GM13976 (cell line): Measurements from ENCODE around the gene STAC3.

Source experiments
- DNase-seq: peaks from one replicate; pipeline ENCODE4 v3.0.0; 2012; ENCODE audit warnings: low spot score
- in situ Hi-C: fragments of 300-500 bp; cut with MboI; formaldehyde crosslinking; loops from one replicate; pipeline ENCODE4 v1.12.0; 2022; ENCODE audit warnings: low sequenced_read_pairs, mixed read lengths, inconsistent platforms; ENCODE audit not compliant: unreplicated experiment
- TF ChIP-seq, protein P1 (sequence below): IDR thresholded peaks from 2 replicates; pipeline ENCODE4 v1.5.1; 2012; ENCODE audit warnings: borderline replicate concordance, mild to moderate bottlenecking; ENCODE audit not compliant: insufficient read depth; ENCODE audit errors: extremely low read depth, missing control alignments, control extremely low read depth

The STAC3 gene

DNA sequence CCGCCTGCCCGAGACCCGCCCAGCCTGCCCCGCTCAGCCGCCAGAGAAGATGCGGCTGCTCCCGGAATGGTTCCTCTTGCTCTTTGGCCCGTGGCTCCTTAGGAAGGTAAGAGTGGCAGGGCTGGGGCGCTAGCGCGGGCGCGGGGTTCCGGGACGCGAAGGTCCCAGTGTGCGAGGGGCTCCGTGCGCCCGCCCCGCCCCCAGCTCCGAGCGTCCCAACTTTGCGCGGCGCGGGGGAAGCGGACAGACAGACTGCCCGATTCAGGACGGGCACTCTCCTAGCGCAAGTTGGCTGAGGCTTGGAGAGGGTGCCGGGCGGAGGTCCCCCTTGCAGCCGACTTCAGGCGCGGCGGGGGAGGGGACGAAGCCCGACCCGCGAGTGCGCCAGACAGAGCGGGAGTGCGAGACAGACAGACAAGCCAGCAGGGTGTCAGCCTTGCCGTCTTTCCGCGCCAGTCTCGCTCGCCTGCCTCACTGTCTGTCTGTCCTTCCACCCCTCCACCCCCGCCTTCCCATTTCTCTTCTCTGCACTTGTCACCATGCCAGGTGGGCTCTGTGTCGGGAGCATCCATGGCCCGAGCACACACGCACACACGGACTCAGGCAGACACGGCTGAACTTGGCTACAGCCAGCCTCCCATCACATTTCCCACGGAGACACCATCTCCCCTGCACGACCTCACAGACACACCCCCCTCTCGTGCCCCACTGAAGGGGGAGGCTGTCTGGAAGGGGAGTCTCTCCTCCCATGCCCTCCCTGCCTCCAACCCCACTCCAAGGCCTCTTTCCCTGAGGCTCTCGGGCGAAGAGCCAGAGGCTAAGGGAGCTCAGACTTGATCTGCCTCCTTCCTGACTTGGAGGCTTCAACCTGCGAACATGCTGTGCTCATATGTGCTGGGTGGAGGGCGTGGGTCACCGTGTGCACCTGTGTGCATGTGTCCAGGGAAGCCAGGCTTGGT, 33.8 kb downstream of the STAC3 start:
- in situ Hi-C loops: no loop called here
- DNase-seq: no peak
- TF ChIP-seq, protein P1, sequence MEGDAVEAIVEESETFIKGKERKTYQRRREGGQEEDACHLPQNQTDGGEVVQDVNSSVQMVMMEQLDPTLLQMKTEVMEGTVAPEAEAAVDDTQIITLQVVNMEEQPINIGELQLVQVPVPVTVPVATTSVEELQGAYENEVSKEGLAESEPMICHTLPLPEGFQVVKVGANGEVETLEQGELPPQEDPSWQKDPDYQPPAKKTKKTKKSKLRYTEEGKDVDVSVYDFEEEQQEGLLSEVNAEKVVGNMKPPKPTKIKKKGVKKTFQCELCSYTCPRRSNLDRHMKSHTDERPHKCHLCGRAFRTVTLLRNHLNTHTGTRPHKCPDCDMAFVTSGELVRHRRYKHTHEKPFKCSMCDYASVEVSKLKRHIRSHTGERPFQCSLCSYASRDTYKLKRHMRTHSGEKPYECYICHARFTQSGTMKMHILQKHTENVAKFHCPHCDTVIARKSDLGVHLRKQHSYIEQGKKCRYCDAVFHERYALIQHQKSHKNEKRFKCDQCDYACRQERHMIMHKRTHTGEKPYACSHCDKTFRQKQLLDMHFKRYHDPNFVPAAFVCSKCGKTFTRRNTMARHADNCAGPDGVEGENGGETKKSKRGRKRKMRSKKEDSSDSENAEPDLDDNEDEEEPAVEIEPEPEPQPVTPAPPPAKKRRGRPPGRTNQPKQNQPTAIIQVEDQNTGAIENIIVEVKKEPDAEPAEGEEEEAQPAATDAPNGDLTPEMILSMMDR: no peak

DNA sequence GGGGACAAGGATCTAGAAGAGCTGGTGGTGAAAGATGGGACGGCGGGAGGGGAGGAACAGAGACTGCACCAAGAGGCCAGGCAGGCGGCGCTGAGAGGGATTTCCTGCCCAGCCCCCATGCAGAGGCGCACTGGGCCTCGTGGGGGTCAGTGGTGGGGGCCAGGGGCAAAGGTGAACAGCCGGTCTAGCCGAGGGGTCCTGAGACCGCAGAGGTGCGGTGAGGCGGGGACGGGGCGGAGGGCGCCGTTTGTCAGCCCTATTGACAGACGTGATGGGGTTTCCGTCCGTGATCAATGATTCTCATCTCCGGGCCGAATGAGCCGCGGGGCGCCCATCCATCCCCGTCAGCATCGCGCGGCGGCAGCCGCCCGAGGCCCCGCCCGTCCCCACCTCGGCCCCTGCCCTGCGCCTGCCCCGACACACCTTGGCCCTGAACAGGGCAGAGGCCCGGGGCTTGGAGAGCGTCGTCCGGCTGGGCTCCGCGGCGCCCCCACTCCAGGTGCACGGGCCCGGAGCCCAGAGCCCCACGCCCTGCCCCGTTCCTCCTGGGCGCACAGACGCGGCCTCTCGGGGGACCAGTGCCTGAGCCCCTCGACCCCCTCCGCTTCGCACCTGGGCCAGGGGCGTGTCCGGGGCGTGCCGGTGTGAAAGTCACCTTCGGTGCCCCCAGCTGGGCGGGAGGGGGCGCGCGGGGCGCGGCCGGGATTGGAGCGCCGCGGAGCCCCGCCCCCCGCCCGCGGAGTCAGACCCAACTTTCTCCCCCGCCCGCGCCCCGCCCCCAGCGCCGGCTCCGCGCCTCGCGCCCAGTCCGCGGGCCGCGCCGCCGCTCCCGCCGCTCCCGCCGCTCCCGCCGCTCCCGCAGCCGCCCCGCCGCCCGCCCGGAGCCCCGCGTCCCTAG, 34.7 kb downstream of the STAC3 start, which contains the start of gene NXPH4:
NXPH4 (plus strand) TSS at position 781 of the 898 bp plus-strand sequence. CDS start 176 bp downstream, outside the sequence.
- TF ChIP-seq, protein P1: no peak
- in situ Hi-C loops: no loop called here
- peak; percentile 78 for DNase-seq

DNA sequence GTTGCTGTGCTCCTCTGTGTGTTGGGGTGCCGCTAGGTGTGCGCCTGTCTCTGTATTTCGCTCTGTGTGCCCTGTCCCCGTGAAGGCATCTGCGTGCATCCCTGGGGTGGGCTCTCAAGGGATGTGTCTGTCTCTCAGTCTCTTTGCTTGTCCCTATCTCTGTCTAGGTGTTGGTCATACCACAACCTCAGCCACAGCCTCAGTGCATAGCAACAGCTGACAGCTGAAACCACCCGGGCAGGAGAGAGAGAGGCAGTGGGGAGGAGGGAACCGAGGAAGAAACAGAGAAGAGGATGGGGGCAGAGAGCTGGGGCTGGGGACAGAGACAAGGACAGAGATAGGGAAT, 35.3 kb downstream of the STAC3 start:
- in situ Hi-C loops: no loop called here
- peak; percentile 76 for DNase-seq
- TF ChIP-seq, protein P1: no peak

DNA sequence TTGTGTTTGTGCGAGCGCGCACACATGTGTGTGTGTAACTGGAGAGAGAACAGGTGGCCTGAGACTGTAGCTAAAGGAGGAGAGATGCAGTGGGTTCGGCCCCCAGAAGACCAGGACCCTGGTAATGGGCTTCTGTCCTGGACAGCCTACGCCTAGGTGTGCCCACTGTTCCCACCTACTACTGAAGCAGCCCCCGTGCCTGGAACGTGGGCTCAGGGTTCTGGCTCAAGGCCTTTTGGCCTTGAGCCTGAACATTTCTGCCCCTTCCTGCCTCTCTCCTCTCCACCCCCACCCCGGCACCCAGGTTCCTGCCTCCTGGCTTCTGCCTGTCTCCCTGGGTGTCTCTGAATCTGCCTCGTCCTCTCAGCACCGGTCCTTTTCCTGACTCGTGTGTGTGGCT, 35.9 kb downstream of the STAC3 start:
- in situ Hi-C loops: no loop called here
- DNase-seq: no peak
- TF ChIP-seq, protein P1: no peak

DNA sequence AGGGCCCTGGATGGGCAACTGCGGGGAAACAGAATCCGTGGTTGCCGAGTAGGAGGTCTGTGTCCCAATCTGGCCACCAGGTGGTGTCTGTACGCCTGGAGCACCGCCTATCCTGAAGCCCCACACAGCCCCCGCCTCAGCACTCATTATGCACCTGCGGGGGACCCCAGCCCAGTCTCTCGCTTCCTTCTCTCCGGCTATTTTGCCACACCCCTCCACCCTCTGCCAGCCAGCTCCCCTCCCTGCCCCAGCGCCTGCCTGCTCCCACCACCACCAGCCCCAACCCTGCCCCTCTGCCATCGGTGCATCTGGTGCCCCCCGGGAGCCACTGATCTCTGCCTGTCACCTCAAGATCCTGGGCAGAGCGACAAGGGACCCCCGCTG, 36.6 kb downstream of the STAC3 start:
- TF ChIP-seq, protein P1: peak; percentile 69
- peak; percentile 86 for DNase-seq
- in situ Hi-C loops: no loop called here

DNA sequence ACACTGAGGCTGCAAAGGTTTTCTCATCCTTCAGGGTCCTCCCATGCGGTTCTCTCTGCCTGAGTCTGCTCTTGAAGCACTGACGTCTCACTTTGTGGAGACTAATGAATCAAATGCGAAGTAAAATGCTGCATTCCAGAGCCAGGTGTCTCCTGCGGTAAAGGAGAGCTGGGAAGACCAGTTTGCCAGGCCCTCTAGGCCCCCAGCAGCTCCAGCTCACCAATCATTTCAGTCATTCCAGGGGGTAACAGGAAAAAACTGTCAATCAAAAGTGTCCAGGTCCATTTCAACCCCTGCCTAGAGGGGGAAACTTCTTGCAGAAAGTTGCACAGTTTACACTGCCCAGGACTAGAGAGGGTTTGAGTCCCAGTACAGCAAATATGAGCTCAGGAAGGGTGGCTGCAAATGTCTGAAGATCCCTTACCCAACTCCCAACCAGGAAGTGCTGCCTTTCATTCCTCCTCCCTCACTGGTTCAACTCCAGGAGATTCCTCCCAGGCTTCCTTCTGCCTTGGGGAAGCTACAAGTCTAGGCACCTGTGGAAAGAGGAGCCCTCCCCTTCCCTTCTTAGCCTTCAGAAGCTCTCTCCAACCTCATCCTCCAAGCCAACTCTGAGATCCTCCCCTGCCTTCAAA, 37.1 kb downstream of the STAC3 start:
- TF ChIP-seq, protein P1: no peak
- DNase-seq: no peak
- in situ Hi-C loops: no loop called here
